H1 (cell line): Measurements from ENCODE around the gene MRPS2. TPM values are rescaled to one million over a fixed set of nuclear protein-coding genes. Genes with fewer than 3 reads are reported as not detected.

Source experiments
- CTCF ChIA-PET: fragments of 300-600 bp; sonication (Branson Sonifier 250); formaldehyde crosslinking; loops from one replicate; lab custom pipeline; 2021; ENCODE audit not compliant: partially characterized antibody; lab: Charles Lee
- POLR2A ChIA-PET: fragments of 300-600 bp; sonication (Branson Sonifier 250); formaldehyde crosslinking; loops from one replicate; lab custom pipeline; 2021; ENCODE audit warnings: inconsistent platforms; ENCODE audit not compliant: partially characterized antibody; lab: Charles Lee
- DNase-seq, 2 experiments: peaks; one replicate each; pipeline versions ENCODE4 v3.0.0 to v3.0.0-alpha.2; 2010 to 2022; ENCODE audit warnings: low spot score in 2 of 2, low read depth in 1 of 2, mixed read lengths in 1 of 2
- FAIRE-seq: peaks from 2 replicates; lab custom pipeline; 2011; peaks lifted over from hg19 to GRCh38; lab: Jason Lieb, UNC
- H2AFZ ChIP-seq: 2 replicates; pipeline ENCODE4 v1.8.1; 2012; ENCODE audit warnings: low read length, inconsistent platforms
- H2AK5ac ChIP-seq: 2 replicates; pipeline ENCODE4 v1.6.1; 2013; ENCODE audit warnings: low read depth, low read length
- H2BK120ac ChIP-seq: replicated peaks from 2 replicates; pipeline ENCODE3; 2013; ENCODE audit warnings: low read depth, low read length, inconsistent platforms
- H2BK12ac ChIP-seq: 2 replicates; pipeline ENCODE4 v1.6.1; 2013; ENCODE audit warnings: low read depth, low read length
- H2BK15ac ChIP-seq: 2 replicates; pipeline ENCODE4 v1.6.1; 2013; ENCODE audit warnings: low read length
- H2BK20ac ChIP-seq: 2 replicates; pipeline ENCODE4 v1.6.1; 2013; ENCODE audit warnings: low read length
- H2BK5ac ChIP-seq: 2 replicates; pipeline ENCODE4 v1.6.1; 2013; ENCODE audit warnings: low read depth, low read length
- H3K14ac ChIP-seq: 2 replicates; pipeline ENCODE4 v1.6.1; 2013; ENCODE audit warnings: inconsistent platforms; ENCODE audit not compliant: insufficient read length
- H3K18ac ChIP-seq: 2 replicates; pipeline ENCODE4 v1.6.1; 2013; ENCODE audit warnings: low read length; ENCODE audit errors: extremely low read depth
- H3K23ac ChIP-seq: 2 replicates; pipeline ENCODE4 v1.6.1; 2013; ENCODE audit warnings: inconsistent platforms; ENCODE audit not compliant: insufficient read length
- H3K23me2 ChIP-seq: 2 replicates; pipeline ENCODE4 v1.6.1; 2013; ENCODE audit warnings: low read depth, low read length
- H3K27ac ChIP-seq: 2 replicates; pipeline ENCODE4 v1.6.1; 2011; ENCODE audit warnings: low read depth, low read length, inconsistent platforms
- H3K27me3 ChIP-seq, 4 experiments: replicated peaks in 1 of 4; 1 replicate in 1 of 4; 2 replicates in 3 of 4; pipeline versions ENCODE4 v1.6.1 to v1.8.1; 2011 to 2013; ENCODE audit warnings: low read length in 3 of 4, mild to moderate bottlenecking in 3 of 4, inconsistent platforms in 2 of 4, mixed read lengths in 2 of 4, moderate library complexity in 1 of 4; ENCODE audit not compliant: control insufficient read depth in 3 of 4, insufficient read depth in 3 of 4; ENCODE audit errors: extremely low read depth in 1 of 4
- H3K36me3 ChIP-seq, 4 experiments: 2 replicates each; pipeline versions ENCODE4 v1.6.1 to v1.8.1; 2011 to 2013; ENCODE audit warnings: mild to moderate bottlenecking in 4 of 4, low read length in 3 of 4, moderate library complexity in 2 of 4, control low read depth in 1 of 4, inconsistent platforms in 1 of 4; ENCODE audit not compliant: insufficient read depth in 4 of 4, control insufficient read depth in 2 of 4
- H3K4ac ChIP-seq: replicated peaks from 2 replicates; pipeline ENCODE3; 2013; ENCODE audit warnings: low read length, low read depth, mixed read lengths, inconsistent platforms; ENCODE audit not compliant: insufficient read length
- H3K4me1 ChIP-seq, 4 experiments: replicated peaks in 1 of 4; 1 replicate in 1 of 4; 2 replicates in 3 of 4; pipeline versions ENCODE4 v1.6.1 to v1.8.1; 2011 to 2013; ENCODE audit warnings: low read length in 3 of 4, inconsistent platforms in 2 of 4, mixed read lengths in 1 of 4; ENCODE audit not compliant: insufficient read depth in 4 of 4, control insufficient read depth in 3 of 4
- H3K4me2 ChIP-seq, 2 experiments: 2 replicates each; pipeline versions ENCODE4 v1.6.1 to v1.8.1; 2011 to 2013; ENCODE audit warnings: low read depth in 2 of 2, low read length in 2 of 2, control low read depth in 1 of 2, inconsistent platforms in 1 of 2, mild to moderate bottlenecking in 1 of 2; ENCODE audit not compliant: insufficient read depth in 1 of 2
- H3K4me3 ChIP-seq, 4 experiments: fragments of 200-600, 300-600 bp in 1 of 4; sonication (generic), shearing (Covaris generic), sonication (Bioruptor Twin) in 1 of 4; 2 replicates each; pipeline versions ENCODE4 v1.5.1 to v1.8.1; 2011 to 2016; ENCODE audit warnings: low read length in 4 of 4, low read depth in 3 of 4, control low read depth in 2 of 4, inconsistent platforms in 2 of 4, mild to moderate bottlenecking in 2 of 4, mixed read lengths in 1 of 4, moderate library complexity in 1 of 4; ENCODE audit not compliant: insufficient read depth in 2 of 4; ENCODE audit errors: extremely low read depth in 1 of 4
- H3K56ac ChIP-seq: replicated peaks from 2 replicates; pipeline ENCODE3; 2013; ENCODE audit warnings: low read depth, mild to moderate bottlenecking, mixed read lengths, low read length, inconsistent platforms; ENCODE audit not compliant: insufficient read length
- H3K79me1 ChIP-seq: 2 replicates; pipeline ENCODE4 v1.6.1; 2013; ENCODE audit warnings: low read depth, low read length, control low read depth
- H3K79me2 ChIP-seq, 2 experiments: 2 replicates each; pipeline versions ENCODE4 v1.6.1 to v1.8.1; 2012 to 2013; ENCODE audit warnings: low read length in 2 of 2, mild to moderate bottlenecking in 2 of 2, inconsistent platforms in 1 of 2; ENCODE audit not compliant: insufficient read depth in 2 of 2, control insufficient read depth in 1 of 2
- H3K9ac ChIP-seq, 4 experiments: replicated peaks in 1 of 4; 1 replicate in 1 of 4; 2 replicates in 3 of 4; pipeline versions ENCODE4 v1.6.1 to v1.8.1; 2011 to 2013; ENCODE audit warnings: low read depth in 3 of 4, low read length in 3 of 4, control low read depth in 2 of 4, mild to moderate bottlenecking in 2 of 4, moderate library complexity in 2 of 4, inconsistent platforms in 1 of 4; ENCODE audit errors: extremely low read depth in 1 of 4
- H3K9me3 ChIP-seq, 2 experiments: 2 replicates each; pipeline versions ENCODE4 v1.6.1 to v1.8.1; 2012 to 2013; ENCODE audit warnings: mild to moderate bottlenecking in 2 of 2, moderate library complexity in 2 of 2, control low read depth in 1 of 2, inconsistent platforms in 1 of 2, low read depth in 1 of 2, low read length in 1 of 2, mixed read lengths in 1 of 2; ENCODE audit not compliant: insufficient read depth in 2 of 2
- H4K20me1 ChIP-seq, 2 experiments: replicated peaks in 1 of 2; 2 replicates each; pipeline versions ENCODE3 to v1.8.1; 2011 to 2013; ENCODE audit warnings: inconsistent platforms in 2 of 2, low read length in 2 of 2, mild to moderate bottlenecking in 1 of 2; ENCODE audit not compliant: insufficient read depth in 2 of 2, control insufficient read depth in 1 of 2
- H4K5ac ChIP-seq: 2 replicates; pipeline ENCODE4 v1.6.1; 2013; ENCODE audit warnings: low read length, low read depth, mixed read lengths, inconsistent platforms; ENCODE audit not compliant: insufficient read length
- H4K8ac ChIP-seq: 2 replicates; pipeline ENCODE4 v1.8.0; 2013; ENCODE audit warnings: mild to moderate bottlenecking, moderate library complexity, low read length, inconsistent platforms; ENCODE audit not compliant: insufficient read depth; ENCODE audit errors: extremely low read depth
- H4K91ac ChIP-seq: replicated peaks from 2 replicates; pipeline ENCODE3; 2013; ENCODE audit warnings: low read length, mixed read lengths, inconsistent platforms; ENCODE audit not compliant: insufficient read length
- ATF2 ChIP-seq: IDR thresholded peaks from 2 replicates; pipeline ENCODE4 v1.6.1; 2012; ENCODE audit warnings: low read length, inconsistent platforms
- BACH1 ChIP-seq: IDR thresholded peaks from 2 replicates; pipeline ENCODE4 v1.6.1; 2012; ENCODE audit warnings: low read length, improper control_type of control experiment
- CREB1 ChIP-seq: IDR thresholded peaks from 2 replicates; pipeline ENCODE4 v1.6.1; 2012; ENCODE audit warnings: inconsistent platforms
- FOSL1 ChIP-seq: IDR thresholded peaks from 2 replicates; pipeline ENCODE4 v1.6.1; 2011; ENCODE audit warnings: mild to moderate bottlenecking, low read depth, low read length, moderate library complexity; ENCODE audit not compliant: insufficient read depth
- JUN ChIP-seq: IDR thresholded peaks from 2 replicates; pipeline ENCODE4 v1.6.1; 2011; ENCODE audit warnings: low read depth, mild to moderate bottlenecking, improper control_type of control experiment, low read length
- SAP30 ChIP-seq: fragments of 300-600 bp; sonication (generic); IDR thresholded peaks from 2 replicates; pipeline ENCODE4 v1.7.1; 2012; ENCODE audit warnings: low read length, moderate library complexity, mild to moderate bottlenecking, inconsistent platforms; ENCODE audit not compliant: insufficient read depth, insufficient replicate concordance
- TAF1 ChIP-seq: IDR thresholded peaks from 2 replicates; pipeline ENCODE4 v1.6.1; 2011; ENCODE audit warnings: mild to moderate bottlenecking, low read depth, low read length
- WGBS, 2 experiments: shearing (Covaris generic) in 1 of 2; methylation state at CpG; one replicate each; pipeline versions ENCODE4 v1.1.6 to v1.1.7; 2013 to 2015; ENCODE audit warnings: low lambda C conversion rate in 2 of 2, mixed read lengths in 2 of 2, inconsistent platforms in 1 of 2, low coverage in 1 of 2, missing lambda C conversion rate in 1 of 2; ENCODE audit not compliant: insufficient replicate concordance in 2 of 2, insufficient coverage in 1 of 2, insufficient read length in 1 of 2; ENCODE audit errors: extremely low coverage in 1 of 2, missing lambda C conversion rate in 1 of 2; 5-methylcytosine and 5-hydroxymethylcytosine counted together
- polyA plus RNA-seq, 7 experiments: library from polyadenylated mRNA; depleted of rRNA in 3 of 7; stranded (reverse) in 5 of 7; unstranded in 2 of 7; fragments of >200 nt in 5 of 7; fragments of 200-250 nt in 2 of 7; gene quantifications; 1 replicate in 5 of 7; 2 replicates in 1 of 7; 4 replicates in 1 of 7; pipeline versions ENCODE4 v1.2.1 to v1.2.3, GENCODE V29; 2011 to 2013; ENCODE audit warnings: missing spikeins in 2 of 7, mixed read lengths in 2 of 7
- total RNA-seq: library from RNA; stranded (reverse); fragmentation: NEBNext Ultra II Directional; extraction: Animal tissue kit (Norgen Biotek cat#: 25700); gene quantifications from 2 replicates; pipeline ENCODE4 v1.2.1, GENCODE V29; 2021

MRPS2 gene
- total and polyA plus RNA-seq, 2 of the 8 experiments (the other 6 are each of a cell fraction or from before 2014, with no cell fraction given), result 78.6 to 476 TPM

- H3K36me3 ChIP-seq, result peaks cover 8 to 30% (median 20%) of the 10 kb centered on the region in 4 experiments; a peak in 7 of 8 replicates
- no peak overlapping the region for H2AFZ ChIP-seq
- H2AK5ac ChIP-seq, result no peak overlapping the region
- no peak overlapping the region for H3K4ac ChIP-seq
- no peak overlapping the region; the same call in 1 of the 2 replicates for H3K27ac ChIP-seq
- H4K5ac ChIP-seq, result no peak overlapping the region
- no peak overlapping the region for H3K56ac ChIP-seq
- no peak overlapping the region for H3K18ac ChIP-seq
- H2BK20ac ChIP-seq, result no peak overlapping the region
- peaks cover 0 to 16% of the 10 kb centered on the region in 2 experiments; a peak in 2 of 4 replicates for H3K79me2 ChIP-seq
- peaks cover 0 to 14% (median 8%) of the 10 kb centered on the region in 4 experiments; a peak in 5 of 7 replicates for H3K4me1 ChIP-seq
- 0 out of 2 replicates have a peak, but pooled peaks cover 3% of the 10 kb centered on the region for H3K79me1 ChIP-seq
- H4K8ac ChIP-seq, result no peak overlapping the region; the same call in 1 of the 2 replicates
- no peak overlapping the region for H3K14ac ChIP-seq
- H3K9me3 ChIP-seq, result no peaks in the 10 kb centered on the region
- peaks cover 6% of the 10 kb centered on the region; the same call in 1 of the 2 replicates for H3K23me2 ChIP-seq
- no peaks in the 10 kb centered on the region for H3K27me3 ChIP-seq
- WGBS, 2 experiments, result 80% methylated on average over 21 of the region's 21 CpGs; no CpG with 5 or more reads in 1 of the 2 experiments
- H4K91ac ChIP-seq, result no peak overlapping the region
- H3K23ac ChIP-seq, result no peak overlapping the region
- no peak overlapping the region for H3K4me2 ChIP-seq
- ChIA-PET CTCF (interaction anchor here (0.7 to 2.4 kb wide), 33 partner anchors 9 to 430 kb away, joined by 3 to 14 read pairs (median 4); no protein-coding TSS in a partner anchor), POLR2A (interaction anchor here (0.7 to 2.8 kb wide), 6 partner anchors 13 to 41 kb away, joined by 3 to 10 read pairs (median 5); no protein-coding TSS in a partner anchor)
- no peak overlapping the region for H2BK120ac ChIP-seq
- no peak overlapping the region for H3K4me3 ChIP-seq
- FAIRE-seq (peak; percentile 82), DNase-seq (peak in 1 of 2 experiments; percentile 72)
- H2BK15ac ChIP-seq, result no peak overlapping the region
- no peak overlapping the region; the same call in 1 of the 2 replicates for H2BK5ac ChIP-seq
- no peak overlapping the region for H2BK12ac ChIP-seq
- H4K20me1 ChIP-seq, result peaks cover 15 to 18% of the 10 kb centered on the region in 2 experiments
- no peak overlapping the region for H3K9ac ChIP-seq
- no peak for TF ChIP-seq TAF1
- TF ChIP-seq JUN, result no peak
- peak; percentile 42; the same call in 1 of the 2 replicates for TF ChIP-seq BACH1
- TF ChIP-seq SAP30, result no peak
- peak; percentile 83 for TF ChIP-seq CREB1
- TF ChIP-seq ATF2, result no peak
- no peak for TF ChIP-seq FOSL1
These were observed 4.1 kb downstream of the MRPS2 start for GRCh38 chr9:135504262-135505243.
